HG02759 (cell line): Measurements from ENCODE around the gene ALKBH6.

Experiments
- ATAC-seq: cut with Tn5 transposase; IDR thresholded peaks from one replicate; pipeline ENCODE4 v1.9.1; 2021; ENCODE audit warnings: mild to moderate bottlenecking, moderate library complexity; ENCODE audit not compliant: unreplicated experiment

ALKBH6 gene

DNA sequence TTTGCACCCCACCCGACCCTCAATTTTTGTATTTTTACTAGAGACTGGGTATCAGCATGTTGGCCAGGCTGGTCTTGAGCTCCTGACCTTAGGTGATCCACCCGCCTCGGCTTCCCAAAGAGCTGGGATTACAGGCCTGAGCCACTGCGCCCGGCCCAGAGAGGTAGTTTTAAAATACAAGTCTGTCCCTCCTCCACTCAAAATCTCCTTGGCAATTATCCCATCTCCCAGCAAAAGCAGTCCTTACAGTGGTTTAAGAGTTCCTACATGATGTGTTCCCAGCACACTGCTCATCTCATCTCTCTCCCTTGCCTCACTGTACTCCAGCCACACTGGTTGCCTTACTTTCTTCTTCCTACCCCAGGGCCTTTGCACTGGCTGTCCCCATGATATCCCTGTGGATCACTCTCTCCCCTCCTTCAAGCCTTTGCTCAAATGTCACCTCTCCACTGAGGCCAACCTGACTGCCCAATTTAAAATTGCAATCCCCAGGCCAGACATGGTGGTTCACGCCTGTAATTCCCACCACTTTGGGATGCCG, 53.5 kb downstream of the ALKBH6 start:
- no peak for ATAC-seq

DNA sequence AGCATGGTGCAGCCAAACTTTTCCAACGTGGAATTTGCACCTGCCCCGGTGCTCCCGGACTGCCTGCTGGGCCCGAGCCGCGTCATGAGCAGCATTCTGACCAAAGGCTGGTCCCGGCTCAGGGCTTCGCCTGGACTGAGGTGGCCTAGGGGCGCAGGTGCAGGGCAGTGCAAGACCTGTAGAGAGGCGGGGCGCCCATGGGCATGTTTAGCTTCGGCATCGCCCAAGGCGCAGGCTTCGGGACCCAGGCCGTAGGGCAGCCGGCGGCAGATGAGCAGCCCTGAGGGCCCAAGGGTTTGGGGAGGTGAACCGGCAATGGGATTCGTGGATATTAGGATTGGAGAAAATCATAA, 54.1 kb downstream of the ALKBH6 start:
- no peak for ATAC-seq
